Measurements from ENCODE around the gene GPR119.

- TF ChIP-seq TAF1 (IDR thresholded peaks at IDR 0.05; ENCODE audit: borderline replicate concordance, low read depth, low read length): no peak
- TF ChIP-seq POLR2AphosphoS5 (IDR thresholded peaks at IDR 0.05; ENCODE audit: low read depth, low read length): no peak
Measured at GRCh38 chrX:130395341-130395740, 9.9 kb upstream of the GPR119 start.

All from GM12892 (cell line).